DOHH2 (cell line): ENCODE results near the gene KIF25.

ENCODE experiments used
- H3F3A ChIP-seq: fragments of 200-600 bp; sonication (generic), shearing (Covaris generic); 2 replicates; pipeline ENCODE4 v1.6.0; 2016; ENCODE audit warnings: antibody characterized with exemption, mild to moderate bottlenecking; ENCODE audit not compliant: control insufficient read depth, insufficient read depth
- H3K27ac ChIP-seq: fragments of 200-600 bp; sonication (generic); 2 replicates; pipeline ENCODE4 v1.5.1; 2014; ENCODE audit warnings: low read depth, mild to moderate bottlenecking, low read length, moderate library complexity
- H3K27me3 ChIP-seq: fragments of 200-600 bp; sonication (generic); 2 replicates; pipeline ENCODE4 v1.6.1; 2014; ENCODE audit warnings: mild to moderate bottlenecking, low read length, mixed read lengths; ENCODE audit not compliant: control insufficient read depth
- H3K36me3 ChIP-seq: fragments of 200-600 bp; sonication (generic); 2 replicates; pipeline ENCODE4 v1.6.1; 2014; ENCODE audit warnings: mild to moderate bottlenecking, low read length, moderate library complexity, mixed read lengths; ENCODE audit not compliant: control insufficient read depth
- H3K4me1 ChIP-seq: fragments of 200-600 bp; sonication (generic); 2 replicates; pipeline ENCODE4 v1.6.1; 2014; ENCODE audit warnings: mild to moderate bottlenecking, low read length, mixed read lengths; ENCODE audit not compliant: control insufficient read depth
- H3K4me2 ChIP-seq: fragments of 200-600 bp; sonication (generic); 2 replicates; pipeline ENCODE4 v1.6.0; 2014; ENCODE audit warnings: mild to moderate bottlenecking, low read length, moderate library complexity
- H3K4me3 ChIP-seq: fragments of 200-600 bp; sonication (generic); 2 replicates; pipeline ENCODE4 v1.5.1; 2014; ENCODE audit warnings: mild to moderate bottlenecking, low read length, mixed read lengths
- H3K79me2 ChIP-seq: fragments of 200-600 bp; sonication (generic); 2 replicates; pipeline ENCODE4 v1.6.1; 2014; ENCODE audit warnings: mild to moderate bottlenecking, low read length, mixed read lengths; ENCODE audit not compliant: control insufficient read depth
- H3K9me2 ChIP-seq: fragments of 200-600 bp; sonication (generic); replicated peaks from 2 replicates; pipeline ENCODE4 v1.6.1; 2014; ENCODE audit warnings: mild to moderate bottlenecking, low read length, mixed read lengths; ENCODE audit not compliant: control insufficient read depth
- H3K9me3 ChIP-seq: fragments of 200-600 bp; sonication (generic); 2 replicates; pipeline ENCODE4 v1.6.1; 2014; ENCODE audit warnings: antibody characterized with exemption, low read length, mixed read lengths; ENCODE audit not compliant: control insufficient read depth, insufficient read depth
- H4K20me1 ChIP-seq: fragments of 200-600 bp; sonication (generic); 2 replicates; pipeline ENCODE4 v1.6.0; 2014; ENCODE audit warnings: low read depth, mild to moderate bottlenecking, antibody characterized with exemption, low read length, moderate library complexity; ENCODE audit not compliant: control insufficient read depth, insufficient read depth
- EZH2phosphoT487 ChIP-seq: fragments of 200-600 bp; sonication (generic); IDR thresholded peaks from 2 replicates; pipeline ENCODE4 v1.6.1; 2017; ENCODE audit warnings: borderline replicate concordance, mild to moderate bottlenecking, antibody characterized with exemption, low read length, moderate library complexity, mixed read lengths
- TF ChIP-seq, protein P1 (sequence below): fragments of 200-600 bp; sonication (generic); IDR thresholded peaks from one replicate; pipeline ENCODE4 v1.5.1; 2014; ENCODE audit warnings: antibody characterized with exemption, mild to moderate bottlenecking, low read depth, low read length; ENCODE audit not compliant: poor library complexity, severe bottlenecking

The KIF25 gene

DNA sequence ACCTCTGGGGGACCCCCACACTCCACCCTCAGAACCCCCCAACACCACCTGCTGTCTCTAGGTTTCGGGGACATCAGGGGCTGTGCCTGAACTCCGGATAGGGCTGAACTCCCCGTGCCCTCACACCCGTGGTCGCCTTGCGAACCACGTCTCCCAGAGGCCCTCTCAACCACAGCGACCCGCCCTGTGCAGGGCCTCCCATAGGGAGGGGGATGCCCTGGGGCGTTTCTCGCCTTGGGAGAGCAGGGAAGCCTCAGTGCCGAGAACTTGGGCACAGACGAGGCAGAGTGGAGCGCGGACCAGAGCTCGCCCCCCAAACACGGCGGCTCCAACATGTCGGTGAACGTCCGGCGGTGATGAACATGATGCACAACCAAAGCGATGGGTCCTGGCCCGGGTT, 74.8 kb downstream of the KIF25 start:
- H3K79me2 ChIP-seq, result no peaks in the 10 kb centered on the region
- H4K20me1 ChIP-seq, result no peaks in the 10 kb centered on the region
- no peaks in the 10 kb centered on the region for H3F3A ChIP-seq
- no peak overlapping the region for H3K4me3 ChIP-seq
- H3K9me3 ChIP-seq, result peaks cover 18% of the 10 kb centered on the region; the same call in 1 of the 2 replicates
- H3K4me2 ChIP-seq, result no peak overlapping the region
- no peaks in the 10 kb centered on the region for H3K36me3 ChIP-seq
- no peaks in the 10 kb centered on the region for H3K4me1 ChIP-seq
- no peak overlapping the region for H3K27ac ChIP-seq
- no peaks in the 10 kb centered on the region for H3K27me3 ChIP-seq
- TF ChIP-seq, protein P1, sequence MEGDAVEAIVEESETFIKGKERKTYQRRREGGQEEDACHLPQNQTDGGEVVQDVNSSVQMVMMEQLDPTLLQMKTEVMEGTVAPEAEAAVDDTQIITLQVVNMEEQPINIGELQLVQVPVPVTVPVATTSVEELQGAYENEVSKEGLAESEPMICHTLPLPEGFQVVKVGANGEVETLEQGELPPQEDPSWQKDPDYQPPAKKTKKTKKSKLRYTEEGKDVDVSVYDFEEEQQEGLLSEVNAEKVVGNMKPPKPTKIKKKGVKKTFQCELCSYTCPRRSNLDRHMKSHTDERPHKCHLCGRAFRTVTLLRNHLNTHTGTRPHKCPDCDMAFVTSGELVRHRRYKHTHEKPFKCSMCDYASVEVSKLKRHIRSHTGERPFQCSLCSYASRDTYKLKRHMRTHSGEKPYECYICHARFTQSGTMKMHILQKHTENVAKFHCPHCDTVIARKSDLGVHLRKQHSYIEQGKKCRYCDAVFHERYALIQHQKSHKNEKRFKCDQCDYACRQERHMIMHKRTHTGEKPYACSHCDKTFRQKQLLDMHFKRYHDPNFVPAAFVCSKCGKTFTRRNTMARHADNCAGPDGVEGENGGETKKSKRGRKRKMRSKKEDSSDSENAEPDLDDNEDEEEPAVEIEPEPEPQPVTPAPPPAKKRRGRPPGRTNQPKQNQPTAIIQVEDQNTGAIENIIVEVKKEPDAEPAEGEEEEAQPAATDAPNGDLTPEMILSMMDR, result no peak
- no peak for TF ChIP-seq EZH2phosphoT487
- H3K9me2 ChIP-seq, result no peaks in the 10 kb centered on the region

DNA sequence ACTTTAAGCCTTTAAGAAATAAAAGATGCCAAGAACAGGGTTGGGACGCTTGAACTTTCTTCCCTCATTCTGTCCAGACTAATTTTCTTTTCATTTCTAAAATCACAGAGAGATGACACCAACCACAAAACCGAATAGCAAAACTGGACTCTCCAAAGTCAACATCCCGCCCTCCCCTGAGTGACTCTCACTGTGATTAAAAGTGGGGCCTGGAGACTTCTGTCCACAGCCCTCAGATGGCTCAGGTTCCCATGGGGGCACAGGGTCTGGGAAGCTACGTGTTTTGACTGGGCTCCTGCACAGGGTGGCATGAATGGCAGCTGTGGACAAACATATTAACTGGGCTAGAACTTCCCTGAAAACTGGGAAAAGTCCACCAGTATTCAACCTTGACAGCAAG, 75.3 kb downstream of the KIF25 start:
- Histone ChIP-seq H3K27ac (no peak overlapping the region), H4K20me1 (no peaks in the 10 kb centered on the region), H3K9me3 (peaks cover 18% of the 10 kb centered on the region; the same call in 1 of the 2 replicates), H3K4me3 (no peak overlapping the region), H3K36me3 (no peaks in the 10 kb centered on the region), H3F3A (no peaks in the 10 kb centered on the region), H3K4me2 (no peak overlapping the region), H3K79me2 (no peaks in the 10 kb centered on the region), H3K27me3 (no peaks in the 10 kb centered on the region), H3K4me1 (no peaks in the 10 kb centered on the region), H3K9me2 (no peaks in the 10 kb centered on the region)
- TF ChIP-seq EZH2phosphoT487, result no peak
- TF ChIP-seq, protein P1, result no peak

- no peak overlapping the region for H3K27ac ChIP-seq
- no peaks in the 10 kb centered on the region for H3K4me1 ChIP-seq
- no peak overlapping the region for H3K4me2 ChIP-seq
- no peaks in the 10 kb centered on the region for H3F3A ChIP-seq
- no peak overlapping the region for H3K4me3 ChIP-seq
- no peaks in the 10 kb centered on the region for H3K36me3 ChIP-seq
- H3K27me3 ChIP-seq, result no peaks in the 10 kb centered on the region
- TF ChIP-seq, protein P1, result no peak
- TF ChIP-seq EZH2phosphoT487, result no peak
- no peaks in the 10 kb centered on the region for H3K79me2 ChIP-seq
- H3K9me2 ChIP-seq, result no peaks in the 10 kb centered on the region
- no peaks in the 10 kb centered on the region for H4K20me1 ChIP-seq
- peaks cover 18% of the 10 kb centered on the region; the same call in 1 of the 2 replicates for H3K9me3 ChIP-seq
Measured at GRCh38 chr6:168073937-168074730, 76.7 kb downstream of the KIF25 start.
